ENCODE measurements around the gene NOXA1.

NOXA1 gene

GRCh38 chr9:137455359-137455991 is 32.3 kb downstream of the NOXA1 start:
- no peak for DNase-seq

GRCh38 chr9:137456061-137456863 is 33.1 kb downstream of the NOXA1 start:
- DNase-seq, result no peak

GRCh38 chr9:137456864-137457405 is 33.7 kb downstream of the NOXA1 start:
- no peak for DNase-seq

- DNase-seq, result no peak
These were observed 34.4 kb downstream of the NOXA1 start for GRCh38 chr9:137457406-137458193.

- peak; percentile 63 for DNase-seq
These were observed 35.3 kb downstream of the NOXA1 start for GRCh38 chr9:137458194-137459151.

- peak; percentile 94 for DNase-seq
These were observed 36.0 kb downstream of the NOXA1 start, which contains the start of gene NSMF for GRCh38 chr9:137459152-137459600. Gene NSMF (minus strand): TSS chr9:137459334. CDS start chr9:137459102, 232 bp downstream.

GRCh38 chr9:137459601-137460362 is 36.6 kb downstream of the NOXA1 start:
- DNase-seq, result no peak

GRCh38 chr9:137460363-137461315 is 37.4 kb downstream of the NOXA1 start:
- no peak for DNase-seq

GRCh38 chr9:137461316-137461662 is 38.1 kb downstream of the NOXA1 start:
- no peak for DNase-seq

GRCh38 chr9:137461663-137462395 is 38.6 kb downstream of the NOXA1 start:
- DNase-seq, result no peak

- no peak for DNase-seq
These were observed 39.3 kb downstream of the NOXA1 start for GRCh38 chr9:137462396-137462985.

GRCh38 chr9:137462986-137463930 is 40.1 kb downstream of the NOXA1 start:
- DNase-seq, result no peak

- DNase-seq, result no peak
These were observed 40.7 kb downstream of the NOXA1 start for GRCh38 chr9:137463931-137464290.

- no peak for DNase-seq
These were observed 41.3 kb downstream of the NOXA1 start for GRCh38 chr9:137464291-137464999.

- no peak for DNase-seq
These were observed 42.0 kb downstream of the NOXA1 start for GRCh38 chr9:137465000-137465719.

- DNase-seq, result no peak
These were observed 42.7 kb downstream of the NOXA1 start for GRCh38 chr9:137465720-137466388.

Data from NCI-H82 (cell line).